KMS-11 (cell line): Measurements from ENCODE around the gene NRAP.

Source experiments
- H2AFZ ChIP-seq: fragments of 200-600 bp; sonication (generic); 2 replicates; pipeline ENCODE4 v1.6.1; 2016; ENCODE audit warnings: antibody characterized with exemption, mixed run types, low read depth
- H3K27ac ChIP-seq: fragments of 200-600 bp; sonication (generic); 2 replicates; pipeline ENCODE4 v1.6.1; 2016; ENCODE audit warnings: mild to moderate bottlenecking, mixed run types
- H3K27me3 ChIP-seq: fragments of 200-600 bp; sonication (generic); 2 replicates; pipeline ENCODE4 v1.6.1; 2017; ENCODE audit warnings: mild to moderate bottlenecking, low read depth, mixed run types, moderate library complexity; ENCODE audit not compliant: insufficient read depth
- H3K36me3 ChIP-seq: fragments of 200-600 bp; sonication (generic); 2 replicates; pipeline ENCODE4 v1.6.1; 2017; ENCODE audit warnings: mild to moderate bottlenecking, mixed run types; ENCODE audit not compliant: insufficient read depth
- H3K4me1 ChIP-seq: fragments of 200-600 bp; sonication (generic); 2 replicates; pipeline ENCODE4 v1.6.1; 2016; ENCODE audit warnings: mild to moderate bottlenecking, low read depth, mixed run types; ENCODE audit not compliant: poor library complexity, severe bottlenecking
- H3K4me2 ChIP-seq: fragments of 200-600 bp; sonication (generic); 2 replicates; pipeline ENCODE4 v1.7.0; 2016; ENCODE audit warnings: mild to moderate bottlenecking, mixed run types
- H3K4me3 ChIP-seq: fragments of 200-600 bp; sonication (generic); IDR thresholded peaks from 2 replicates; pipeline ENCODE4 v1.6.1; 2017; ENCODE audit warnings: low read depth, low read length, mixed read lengths; ENCODE audit not compliant: insufficient read depth
- H3K79me2 ChIP-seq: fragments of 200-600 bp; sonication (generic); 2 replicates; pipeline ENCODE4 v1.6.1; 2016; ENCODE audit warnings: low read depth, mixed run types; ENCODE audit not compliant: insufficient read depth
- H3K9ac ChIP-seq: fragments of 200-600 bp; sonication (generic); 2 replicates; pipeline ENCODE4 v1.6.1; 2016; ENCODE audit warnings: mild to moderate bottlenecking, mixed run types
- H4K20me1 ChIP-seq: fragments of 200-600 bp; sonication (generic); 2 replicates; pipeline ENCODE4 v1.6.1; 2016; ENCODE audit warnings: mild to moderate bottlenecking, mixed run types; ENCODE audit not compliant: insufficient read depth
- TF ChIP-seq, protein P1 (sequence below): fragments of 200-600 bp; sonication (generic); conservative IDR thresholded peaks from 2 replicates; pipeline ENCODE4 v1.6.1; 2017; ENCODE audit warnings: low read depth, mild to moderate bottlenecking, antibody characterized with exemption, low read length, moderate library complexity, mixed read lengths

Gene NRAP

DNA sequence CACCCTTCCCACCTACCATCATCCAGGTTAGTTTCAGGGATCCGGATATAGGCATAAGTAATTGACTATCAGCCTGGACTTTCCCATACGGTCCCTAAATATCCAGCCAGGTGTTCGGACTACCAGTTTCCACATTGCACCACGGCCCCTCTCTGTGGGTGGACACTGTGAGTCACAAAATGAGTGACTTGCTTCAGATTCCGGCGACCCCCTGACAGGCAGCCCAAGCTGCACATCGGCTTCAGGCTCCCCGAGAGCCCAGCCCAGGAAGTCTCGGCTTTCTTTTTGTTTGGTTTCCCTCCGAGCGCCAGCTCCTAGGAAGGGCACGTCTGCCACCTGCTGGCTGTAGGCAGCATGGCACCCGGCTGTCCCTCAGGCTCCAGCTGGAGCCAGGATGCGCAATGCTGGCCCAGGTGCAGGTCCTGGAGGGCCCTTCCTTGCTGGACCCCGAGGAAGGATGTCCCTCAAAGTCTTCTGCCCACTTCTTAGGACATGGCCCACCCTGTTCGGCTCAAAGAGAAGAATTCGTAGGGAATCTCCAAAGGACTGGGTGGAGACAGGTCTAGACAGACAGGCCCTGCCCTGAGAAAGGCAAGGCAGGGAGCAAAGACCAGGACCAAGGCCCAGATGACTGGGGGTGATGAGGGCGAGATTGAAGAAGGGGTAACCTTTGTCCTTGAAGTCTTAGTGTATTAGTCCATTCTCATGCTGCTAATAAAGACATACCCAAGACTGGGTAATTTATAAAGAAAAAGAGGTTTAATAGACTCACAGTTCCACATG, 100.3 kb downstream of the NRAP start:
- Histone ChIP-seq H3K4me3 (no peak overlapping the region), H3K4me2 (peak overlapping the region; percentile 25; the same call in 1 of the 2 replicates), H3K4me1 (no peaks in the 10 kb centered on the region), H3K27me3 (no peaks in the 10 kb centered on the region), H3K79me2 (no peaks in the 10 kb centered on the region), H3K36me3 (no peaks in the 10 kb centered on the region), H2AFZ (peak overlapping the region; percentile 74; the same call in 1 of the 2 replicates), H4K20me1 (no peaks in the 10 kb centered on the region), H3K9ac (no peak overlapping the region), H3K27ac (no peak overlapping the region)
- TF ChIP-seq, protein P1, sequence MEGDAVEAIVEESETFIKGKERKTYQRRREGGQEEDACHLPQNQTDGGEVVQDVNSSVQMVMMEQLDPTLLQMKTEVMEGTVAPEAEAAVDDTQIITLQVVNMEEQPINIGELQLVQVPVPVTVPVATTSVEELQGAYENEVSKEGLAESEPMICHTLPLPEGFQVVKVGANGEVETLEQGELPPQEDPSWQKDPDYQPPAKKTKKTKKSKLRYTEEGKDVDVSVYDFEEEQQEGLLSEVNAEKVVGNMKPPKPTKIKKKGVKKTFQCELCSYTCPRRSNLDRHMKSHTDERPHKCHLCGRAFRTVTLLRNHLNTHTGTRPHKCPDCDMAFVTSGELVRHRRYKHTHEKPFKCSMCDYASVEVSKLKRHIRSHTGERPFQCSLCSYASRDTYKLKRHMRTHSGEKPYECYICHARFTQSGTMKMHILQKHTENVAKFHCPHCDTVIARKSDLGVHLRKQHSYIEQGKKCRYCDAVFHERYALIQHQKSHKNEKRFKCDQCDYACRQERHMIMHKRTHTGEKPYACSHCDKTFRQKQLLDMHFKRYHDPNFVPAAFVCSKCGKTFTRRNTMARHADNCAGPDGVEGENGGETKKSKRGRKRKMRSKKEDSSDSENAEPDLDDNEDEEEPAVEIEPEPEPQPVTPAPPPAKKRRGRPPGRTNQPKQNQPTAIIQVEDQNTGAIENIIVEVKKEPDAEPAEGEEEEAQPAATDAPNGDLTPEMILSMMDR, result peak; percentile 95

GRCh38 chr10:113562704-113563103, 101.1 kb downstream of the NRAP start:
- Histone ChIP-seq H2AFZ (peak overlapping the region; percentile 74; the same call in 1 of the 2 replicates), H3K4me2 (peak overlapping the region; percentile 25; the same call in 1 of the 2 replicates), H4K20me1 (no peaks in the 10 kb centered on the region), H3K36me3 (no peaks in the 10 kb centered on the region), H3K4me3 (no peak overlapping the region), H3K79me2 (no peaks in the 10 kb centered on the region), H3K27me3 (no peaks in the 10 kb centered on the region), H3K4me1 (no peaks in the 10 kb centered on the region), H3K9ac (no peak overlapping the region), H3K27ac (no peak overlapping the region)
- TF ChIP-seq, protein P1, result no peak

GRCh38 chr10:113562069-113562468, 101.8 kb downstream of the NRAP start:
- TF ChIP-seq, protein P1, result no peak
- H2AFZ ChIP-seq, result no peak overlapping the region
- H3K4me2 ChIP-seq, result no peak overlapping the region
- H4K20me1 ChIP-seq, result no peaks in the 10 kb centered on the region
- no peaks in the 10 kb centered on the region for H3K36me3 ChIP-seq
- H3K27me3 ChIP-seq, result no peaks in the 10 kb centered on the region
- no peaks in the 10 kb centered on the region for H3K79me2 ChIP-seq
- H3K9ac ChIP-seq, result no peak overlapping the region
- H3K4me3 ChIP-seq, result no peak overlapping the region
- H3K27ac ChIP-seq, result no peak overlapping the region
- H3K4me1 ChIP-seq, result no peaks in the 10 kb centered on the region

- no peak overlapping the region for H3K27ac ChIP-seq
- no peaks in the 10 kb centered on the region for H3K4me1 ChIP-seq
- TF ChIP-seq, protein P1, result no peak
- H3K4me3 ChIP-seq, result no peak overlapping the region
- no peak overlapping the region for H2AFZ ChIP-seq
- no peaks in the 10 kb centered on the region for H3K27me3 ChIP-seq
- H3K36me3 ChIP-seq, result no peaks in the 10 kb centered on the region
- H3K4me2 ChIP-seq, result no peak overlapping the region
- H3K9ac ChIP-seq, result no peak overlapping the region
- no peaks in the 10 kb centered on the region for H3K79me2 ChIP-seq
- H4K20me1 ChIP-seq, result no peaks in the 10 kb centered on the region
Measured at GRCh38 chr10:113561214-113561613, 102.6 kb downstream of the NRAP start.
